ENCODE results near the gene CFAP20. TPM values are rescaled to one million over a fixed set of nuclear protein-coding genes. Genes with fewer than 3 reads are reported as not detected.
"Not testable (repeated sequence)": the region's sequence is repeated elsewhere in the genome, so short reads cannot be mapped to it uniquely, and the experiment has no call there.

CFAP20 gene
- total RNA-seq, 1 donor from 2014 or later: 30.3 TPM

DNA sequence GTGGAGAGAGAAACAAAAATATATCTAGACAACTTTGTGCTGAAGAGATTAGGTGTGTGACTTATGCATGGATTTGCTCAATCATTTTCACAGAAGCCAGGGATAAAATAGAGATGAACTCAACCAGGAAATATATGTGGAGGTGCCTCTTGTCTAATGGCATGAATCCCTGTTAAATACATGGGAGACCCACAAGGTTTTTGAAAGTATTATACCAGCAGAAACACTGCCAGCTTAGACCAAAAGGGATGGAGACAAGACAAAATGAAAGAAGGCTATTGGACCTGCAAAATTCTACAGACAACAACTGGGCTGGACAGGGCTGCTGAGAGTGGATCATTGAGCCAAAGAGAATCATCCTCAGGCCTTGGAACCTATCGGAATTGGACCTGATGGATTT is 52.7 kb downstream of the CFAP20 start:
- Histone ChIP-seq H3K36me3 (ENCODE audit: control insufficient read depth, insufficient read depth, low read length) (no peaks in the 10 kb centered on the region), H3K27me3 (ENCODE audit: control insufficient read depth, insufficient read depth, low read length) (no peaks in the 10 kb centered on the region), H3K4me3 (ENCODE audit: low read depth, low read length) (no peak overlapping the region)
- DNase-seq (ENCODE audit: low read depth) (no peak), FAIRE-seq (no peak)
- TF ChIP-seq, protein P1, sequence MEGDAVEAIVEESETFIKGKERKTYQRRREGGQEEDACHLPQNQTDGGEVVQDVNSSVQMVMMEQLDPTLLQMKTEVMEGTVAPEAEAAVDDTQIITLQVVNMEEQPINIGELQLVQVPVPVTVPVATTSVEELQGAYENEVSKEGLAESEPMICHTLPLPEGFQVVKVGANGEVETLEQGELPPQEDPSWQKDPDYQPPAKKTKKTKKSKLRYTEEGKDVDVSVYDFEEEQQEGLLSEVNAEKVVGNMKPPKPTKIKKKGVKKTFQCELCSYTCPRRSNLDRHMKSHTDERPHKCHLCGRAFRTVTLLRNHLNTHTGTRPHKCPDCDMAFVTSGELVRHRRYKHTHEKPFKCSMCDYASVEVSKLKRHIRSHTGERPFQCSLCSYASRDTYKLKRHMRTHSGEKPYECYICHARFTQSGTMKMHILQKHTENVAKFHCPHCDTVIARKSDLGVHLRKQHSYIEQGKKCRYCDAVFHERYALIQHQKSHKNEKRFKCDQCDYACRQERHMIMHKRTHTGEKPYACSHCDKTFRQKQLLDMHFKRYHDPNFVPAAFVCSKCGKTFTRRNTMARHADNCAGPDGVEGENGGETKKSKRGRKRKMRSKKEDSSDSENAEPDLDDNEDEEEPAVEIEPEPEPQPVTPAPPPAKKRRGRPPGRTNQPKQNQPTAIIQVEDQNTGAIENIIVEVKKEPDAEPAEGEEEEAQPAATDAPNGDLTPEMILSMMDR (IDR thresholded peaks at IDR 0.05; ENCODE audit: insufficient read depth, low read length, severe bottlenecking): no peak

GRCh38 chr16:58074657-58075056 is 54.5 kb downstream of the CFAP20 start:
- Histone ChIP-seq H3K27me3 (ENCODE audit: control insufficient read depth, insufficient read depth, low read length) (no peaks in the 10 kb centered on the region), H3K36me3 (ENCODE audit: control insufficient read depth, insufficient read depth, low read length) (no peaks in the 10 kb centered on the region), H3K4me3 (ENCODE audit: low read depth, low read length) (no peak overlapping the region)
- FAIRE-seq (no peak), DNase-seq (ENCODE audit: low read depth) (no peak)
- TF ChIP-seq, protein P1 (IDR thresholded peaks at IDR 0.05; ENCODE audit: insufficient read depth, low read length, severe bottlenecking): no peak

GRCh38 chr16:58073086-58073485 is 56.1 kb downstream of the CFAP20 start:
- H3K36me3 ChIP-seq (ENCODE audit: control insufficient read depth, insufficient read depth, low read length); DNase-seq (ENCODE audit: low read depth); FAIRE-seq; H3K27me3 ChIP-seq (ENCODE audit: control insufficient read depth, insufficient read depth, low read length); H3K4me3 ChIP-seq (ENCODE audit: low read depth, low read length): not testable (repeated sequence)

DNA sequence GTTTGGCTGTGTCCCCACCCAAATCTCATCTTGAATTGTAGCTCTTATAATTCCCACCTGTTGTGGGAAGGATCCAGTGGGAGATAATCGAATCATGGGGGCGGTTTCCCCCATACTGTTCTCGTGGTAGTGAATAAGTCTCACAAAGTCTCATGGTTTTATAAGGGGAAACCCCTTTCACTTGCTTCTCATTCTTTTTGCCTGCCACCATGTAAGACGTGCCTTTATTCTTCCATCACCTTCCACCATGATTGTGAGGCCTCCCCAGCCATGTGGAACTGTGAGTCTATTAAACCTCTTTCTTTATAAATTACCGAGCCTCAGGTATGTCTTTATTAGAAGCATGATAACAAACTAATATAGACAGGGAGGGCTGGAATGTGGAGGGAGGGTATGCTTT is 57.0 kb downstream of the CFAP20 start:
- DNase-seq (ENCODE audit: low read depth); FAIRE-seq; H3K4me3 ChIP-seq (ENCODE audit: low read depth, low read length); H3K36me3 ChIP-seq (ENCODE audit: control insufficient read depth, insufficient read depth, low read length); H3K27me3 ChIP-seq (ENCODE audit: control insufficient read depth, insufficient read depth, low read length): not testable (repeated sequence)

DNA sequence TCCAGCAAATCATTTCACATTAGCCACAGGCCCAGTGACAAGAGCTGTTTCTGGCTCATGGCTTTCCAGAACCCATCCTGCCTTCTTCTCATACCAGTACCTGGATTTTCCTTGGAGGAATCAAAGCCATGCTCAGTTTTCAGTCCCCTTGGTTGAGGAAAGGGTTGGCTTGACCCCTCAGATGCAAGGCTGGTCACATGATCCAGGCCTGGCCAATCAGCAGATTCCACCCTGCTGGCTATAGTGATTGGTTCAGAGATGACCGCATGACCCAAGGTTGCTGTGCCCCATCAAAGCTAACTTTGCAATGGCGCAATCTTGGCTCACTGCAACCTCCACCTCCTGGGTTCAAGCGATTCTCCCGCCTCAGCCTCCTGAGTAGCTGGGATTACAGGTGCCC is 58.6 kb downstream of the CFAP20 start:
- H3K4me3 ChIP-seq (ENCODE audit: low read depth, low read length): no peak overlapping the region
- no peaks in the 10 kb centered on the region for H3K36me3 ChIP-seq (ENCODE audit: control insufficient read depth, insufficient read depth, low read length)
- TF ChIP-seq, protein P1 (IDR thresholded peaks at IDR 0.05; ENCODE audit: insufficient read depth, low read length, severe bottlenecking): no peak
- FAIRE-seq: no peak
- no peak for DNase-seq (ENCODE audit: low read depth)
- H3K27me3 ChIP-seq (ENCODE audit: control insufficient read depth, insufficient read depth, low read length): no peaks in the 10 kb centered on the region

Other genes with a start within 250 kb of the CFAP20 start
- under 0.01 and 0.26 TPM in 2 replicates for gene CNGB1, start 158.3 kb downstream of the CFAP20 start, total RNA-seq
- 2.4 and 3.8 TPM in 2 replicates for gene ZNF319, start 128.7 kb downstream of the CFAP20 start, total RNA-seq
- 25.5 and 29.5 TPM in 2 replicates for gene USB1, start 128.0 kb downstream of the CFAP20 start, total RNA-seq
- 7.9 and 8.4 TPM in 2 replicates for gene MMP15, start 103.6 kb downstream of the CFAP20 start, total RNA-seq
- gene CSNK2A2, start 68.7 kb upstream of the CFAP20 start, total RNA-seq: 30.6 and 35.5 TPM in 2 replicates
- gene PRSS54, start 165.6 kb upstream of the CFAP20 start, total RNA-seq: not detected in 2 replicates

Measured in bronchial epithelial cell (primary cell).